Stimulated activated CD4-positive, alpha-beta T cell treated with anti-CD3 and anti-CD28 coated beads, Interleukin-1b, Interleukin-23, amount 100 ng/mL, for 4 hours (primary cell): ENCODE measurements around the gene DPYD.

ENCODE experiments used
- DNase-seq, 2 donors: peaks; one replicate each; pipeline ENCODE4 v3.0.0-alpha.2; 2020; ENCODE audit warnings: low read depth in 2 of 2

Gene DPYD

DNA sequence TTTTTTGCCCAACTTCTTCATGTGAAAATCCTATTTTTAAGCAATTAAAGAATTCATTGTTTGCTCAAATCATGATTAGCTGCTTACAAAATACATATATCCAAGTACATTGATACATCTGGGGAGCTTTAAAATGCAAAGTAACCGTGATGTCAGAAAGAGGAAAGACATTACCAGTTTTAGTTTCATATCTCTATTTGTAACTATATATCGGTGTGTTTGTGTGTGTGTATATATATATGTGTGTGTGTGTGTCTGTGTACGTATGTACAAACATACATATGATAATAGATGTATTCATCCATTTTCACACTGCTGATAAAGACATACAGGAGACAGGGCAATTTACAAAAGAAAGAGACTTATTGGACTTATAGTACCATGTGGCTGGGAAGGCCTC lies 310.1 kb downstream of the DPYD start:
- DNase-seq, result no peak

DNA sequence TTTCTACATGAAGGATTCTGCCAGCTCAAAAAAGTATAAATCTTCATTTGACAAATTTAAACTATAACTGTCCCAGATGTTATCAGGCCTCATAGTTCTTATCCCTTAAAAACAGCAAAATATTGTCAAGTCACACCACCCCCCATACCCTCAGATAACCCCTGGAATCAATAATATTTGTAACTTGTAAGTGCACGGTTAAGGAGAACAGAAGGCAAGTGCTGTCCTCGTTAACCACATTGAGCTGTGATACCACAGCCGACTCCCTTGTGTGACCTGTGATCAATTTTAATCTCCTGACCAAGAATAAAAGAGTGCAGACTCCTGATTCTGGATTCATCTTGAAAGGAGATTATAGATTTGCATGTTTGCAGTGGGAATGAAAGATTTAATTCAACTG lies 310.7 kb downstream of the DPYD start:
- no peak for DNase-seq

DNA sequence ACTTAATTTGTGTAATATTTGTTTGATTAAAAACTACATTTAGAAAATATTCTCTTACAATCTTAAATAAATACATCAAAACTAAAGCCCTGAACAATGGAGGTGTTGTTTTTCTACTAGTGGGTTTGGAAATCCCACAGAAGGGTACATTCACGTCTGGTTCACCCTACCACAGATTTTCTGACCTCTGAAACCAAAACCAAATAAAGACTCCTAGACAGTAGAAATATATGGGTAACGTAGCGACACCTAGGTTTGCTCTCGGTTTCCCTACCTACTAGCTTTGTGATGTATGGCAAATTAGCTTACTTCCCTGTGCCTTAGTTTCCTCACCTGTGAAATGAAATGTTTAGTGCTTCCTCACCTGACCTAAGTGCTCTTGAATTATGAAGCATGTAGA lies 312.6 kb downstream of the DPYD start:
- no peak for DNase-seq

DNA sequence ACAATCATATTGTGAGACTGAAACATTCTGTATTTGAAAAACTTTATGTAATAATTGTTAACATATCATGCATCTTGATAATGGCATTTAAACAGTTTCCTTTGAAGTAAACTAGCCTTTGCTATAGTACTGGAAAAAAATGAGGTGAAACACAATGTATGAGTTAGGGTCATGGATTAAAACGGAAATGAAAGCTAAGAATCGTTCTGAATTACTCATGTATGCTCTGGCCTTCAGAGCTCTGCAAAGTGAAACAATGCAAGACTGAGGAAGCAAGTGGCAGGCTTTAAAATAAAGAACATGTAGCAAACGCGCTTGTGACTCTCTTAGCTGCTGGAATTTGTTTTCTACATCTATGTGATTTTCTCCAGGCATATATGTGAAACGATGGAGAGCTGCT lies 317.1 kb downstream of the DPYD start:
- no peak for DNase-seq

DNA sequence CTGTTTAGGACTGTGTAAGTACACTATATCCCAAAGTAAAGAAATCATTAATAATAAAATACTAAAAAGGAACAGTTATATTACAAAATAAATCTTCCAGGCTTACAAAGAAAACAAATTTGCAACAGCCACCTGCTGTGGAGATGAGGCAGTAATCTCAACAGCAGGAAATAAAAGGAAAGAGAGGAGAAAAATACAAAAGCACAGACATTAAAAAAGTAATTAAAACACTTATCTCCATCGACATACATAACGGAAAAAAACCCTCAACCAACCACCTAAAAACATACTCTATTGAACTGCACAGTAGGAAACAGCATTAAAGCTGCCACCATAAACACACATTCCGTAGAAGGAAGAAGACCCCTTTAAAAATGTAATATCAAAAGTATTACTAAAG lies 317.6 kb downstream of the DPYD start:
- no peak for DNase-seq

DNA sequence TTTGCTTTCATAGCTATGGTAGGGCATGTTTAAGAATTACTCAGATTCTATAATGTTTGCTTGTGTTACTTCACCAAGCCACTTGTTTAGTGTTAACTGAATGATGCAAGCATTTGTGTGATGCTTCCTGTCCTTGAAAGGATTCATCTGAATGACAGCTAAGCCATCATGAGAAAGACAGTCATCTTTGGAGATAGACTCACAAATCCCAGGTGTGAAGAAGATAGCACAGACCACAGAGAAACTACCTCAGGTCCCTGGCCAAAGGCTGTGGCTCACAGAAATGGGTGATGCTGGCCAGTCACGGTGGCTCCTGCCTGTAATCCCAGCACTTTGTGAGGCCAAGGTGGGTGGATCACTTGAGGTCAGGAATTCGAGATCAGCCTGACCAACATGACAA lies 321.4 kb downstream of the DPYD start:
- no peak for DNase-seq

DNA sequence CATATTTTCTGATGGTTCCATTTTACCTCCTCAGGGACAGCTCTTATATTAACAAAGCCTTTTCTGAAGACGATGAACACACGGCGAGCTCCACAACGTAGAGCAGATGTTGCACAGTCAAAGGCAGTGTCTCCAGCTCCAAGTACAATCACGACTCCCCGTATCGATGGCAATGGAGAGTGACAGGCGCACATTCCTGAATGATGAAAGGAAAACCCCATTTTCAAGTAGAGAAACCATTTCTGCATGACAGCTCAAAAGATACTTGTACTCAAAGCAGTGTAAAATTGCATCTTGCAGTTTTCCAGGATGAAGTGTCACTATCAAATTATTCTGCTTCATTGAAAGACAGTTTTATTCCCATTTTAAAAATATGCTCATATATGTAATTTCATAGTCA lies 327.6 kb downstream of the DPYD start:
- DNase-seq, result no peak

DNA sequence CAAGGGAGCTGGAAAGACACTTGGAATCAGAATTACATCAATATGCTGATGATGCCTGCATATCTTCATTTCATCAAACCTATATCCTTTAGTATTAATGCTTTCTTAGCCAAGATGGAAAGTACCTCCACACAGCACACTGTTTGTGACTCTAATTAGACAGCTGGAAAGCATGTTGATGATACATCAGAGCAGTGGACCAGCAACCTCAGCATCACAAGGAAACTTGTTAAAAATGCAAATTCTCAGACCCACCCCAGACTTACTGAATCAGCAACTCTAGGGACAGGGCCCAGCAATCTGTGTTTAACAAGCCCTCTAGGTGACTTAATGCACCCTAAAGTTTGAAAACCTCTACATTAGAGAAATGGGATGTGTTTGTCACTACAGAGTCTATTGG lies 332.1 kb downstream of the DPYD start:
- no peak for DNase-seq

DNA sequence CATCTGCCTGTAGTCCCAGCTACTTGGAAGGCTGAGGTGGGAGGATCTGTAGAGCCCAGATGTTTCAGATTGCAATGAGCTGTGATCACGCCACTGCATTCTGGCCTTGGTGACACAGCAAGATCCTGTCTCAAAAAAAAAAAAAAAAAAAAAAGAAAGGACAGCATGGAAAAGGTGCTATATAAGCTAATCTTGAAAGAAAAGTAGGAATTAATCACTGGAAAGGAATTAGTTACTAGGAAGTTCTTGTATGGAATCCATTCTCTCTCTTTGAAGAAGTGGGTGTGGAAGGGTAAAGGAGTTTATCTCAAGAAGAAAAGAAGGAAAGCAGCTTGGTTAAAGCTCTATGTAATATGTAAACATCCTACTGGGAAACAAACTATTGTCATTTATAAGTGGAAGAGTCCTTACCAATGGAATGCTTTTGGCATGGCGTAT lies 339.2 kb downstream of the DPYD start:
- DNase-seq, result no peak

DNA sequence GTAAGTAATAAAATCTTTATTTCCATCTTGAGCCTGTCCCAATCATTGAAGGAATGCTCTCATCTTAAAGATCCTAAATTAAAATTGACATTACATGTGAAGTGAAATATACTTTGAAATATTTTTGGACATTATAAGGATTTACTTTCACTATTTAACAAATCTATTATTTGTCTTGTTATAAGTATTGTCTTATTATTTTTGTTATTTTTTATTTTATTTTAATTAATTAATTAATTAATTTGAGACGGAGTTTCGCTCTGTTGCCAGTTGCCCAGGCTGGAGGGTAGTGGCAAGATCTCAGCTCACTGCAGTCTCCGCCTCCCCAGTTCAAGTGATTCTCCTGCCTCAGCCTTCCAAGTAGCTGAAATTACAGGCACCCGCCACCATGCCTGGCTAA lies 343.2 kb downstream of the DPYD start:
- DNase-seq, result no peak

DNA sequence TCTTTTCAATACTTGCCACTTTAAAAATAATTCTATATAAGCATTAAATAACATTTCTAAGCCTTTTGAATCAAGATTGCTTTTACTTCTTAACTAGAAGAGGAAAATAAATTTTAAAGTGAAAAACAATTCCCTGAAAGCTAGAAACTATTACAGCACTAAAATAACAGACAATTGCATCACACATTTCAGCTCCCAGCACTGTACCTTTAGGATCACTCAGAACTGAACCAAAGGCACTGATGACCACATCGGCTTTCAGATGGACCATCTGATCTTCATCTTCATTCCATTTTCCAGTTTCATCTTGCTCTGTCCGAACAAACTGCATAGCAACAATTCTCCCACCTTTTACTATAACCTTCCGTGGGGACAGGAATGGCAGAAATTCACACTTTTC lies 347.3 kb downstream of the DPYD start:
- no peak for DNase-seq

DNA sequence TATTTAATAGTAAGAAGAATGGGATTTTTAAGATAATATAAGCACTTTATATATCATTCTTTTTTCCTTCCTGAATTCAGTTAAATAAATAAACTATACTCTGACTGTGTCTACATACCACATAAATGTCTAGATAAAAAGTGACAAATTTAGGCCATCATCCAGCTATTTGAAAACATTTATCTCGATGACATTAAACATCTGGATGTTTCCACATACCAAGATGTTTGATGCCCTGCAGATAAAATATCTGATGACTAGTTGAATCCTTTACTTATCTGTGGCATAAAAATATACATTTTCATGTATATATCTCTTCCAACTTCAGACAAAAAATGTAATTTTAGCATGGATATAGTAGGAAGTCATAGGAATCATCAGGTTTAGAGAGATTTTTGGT lies 348.3 kb downstream of the DPYD start:
- no peak for DNase-seq

DNA sequence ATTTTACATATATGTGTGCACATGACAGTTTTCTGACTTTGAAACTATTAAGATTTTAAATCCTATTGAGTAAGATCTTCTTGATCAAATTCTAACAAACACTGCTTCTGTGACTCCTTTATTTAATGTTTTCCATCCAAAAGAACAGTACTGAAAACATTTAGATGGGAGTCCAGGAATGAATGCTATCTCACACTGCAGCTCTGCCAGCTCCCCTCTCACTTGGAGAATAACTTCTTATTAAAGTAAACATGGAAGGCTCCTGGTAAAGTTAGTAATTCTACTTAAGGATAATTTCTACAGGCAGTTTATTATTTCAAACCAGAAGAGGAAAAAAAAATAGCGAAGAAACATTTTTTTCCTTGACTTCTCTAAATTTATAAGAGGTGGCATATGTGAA lies 349.1 kb downstream of the DPYD start:
- DNase-seq, result no peak

DNA sequence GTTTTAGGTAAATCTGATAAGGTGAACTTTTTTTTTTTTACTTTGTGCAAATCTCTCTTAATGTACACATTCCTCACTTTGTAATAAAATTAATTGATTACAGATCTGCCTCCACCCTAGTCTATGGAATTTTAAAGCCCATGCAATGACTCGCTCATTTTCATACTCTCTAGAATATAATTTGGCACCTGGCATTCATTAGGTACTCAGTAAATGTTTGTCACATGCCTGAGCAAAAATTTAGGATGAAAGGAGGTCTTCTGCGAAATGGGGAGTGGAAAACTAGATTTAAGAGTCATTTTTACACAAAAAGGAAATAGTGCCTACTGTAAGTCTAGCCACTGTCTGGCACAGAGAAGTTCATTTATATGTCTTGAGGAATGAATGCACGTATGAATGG lies 350.1 kb downstream of the DPYD start:
- DNase-seq, result no peak

DNA sequence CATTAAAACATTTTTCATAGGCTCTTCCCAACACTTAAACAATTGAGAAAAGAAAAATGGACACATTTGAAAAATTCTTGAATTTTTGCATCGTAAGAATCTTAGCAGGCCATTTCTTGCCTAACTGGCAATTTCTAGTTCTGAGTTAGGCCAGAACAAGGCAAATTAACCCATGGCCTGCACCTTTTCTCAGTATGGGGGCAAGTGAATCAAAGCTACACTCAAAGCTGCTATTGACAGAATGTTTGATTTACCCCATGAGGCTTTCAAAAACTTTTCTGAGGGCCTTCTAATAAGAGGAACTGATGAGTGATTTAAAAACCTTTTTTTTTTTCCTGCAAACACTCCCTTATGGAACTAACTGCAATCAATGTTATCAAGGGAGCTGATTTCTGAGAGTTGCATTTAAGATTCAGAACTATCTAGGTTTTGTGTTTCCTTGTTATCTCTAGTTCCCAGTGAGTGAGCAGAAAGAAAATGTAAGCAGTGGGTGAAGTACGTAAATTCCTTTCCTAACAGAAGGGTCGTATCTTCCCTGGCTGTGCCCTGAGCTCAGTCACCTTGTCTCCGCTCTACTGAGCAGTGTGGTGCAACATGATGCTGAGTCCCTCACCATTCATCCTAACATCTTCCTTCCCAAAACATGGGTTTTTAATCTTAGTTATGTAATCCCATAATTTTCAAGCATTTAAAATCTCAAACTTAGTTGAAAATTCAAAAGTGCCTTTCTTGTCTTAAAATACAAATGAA lies 353.7 kb downstream of the DPYD start:
- no peak for DNase-seq

DNA sequence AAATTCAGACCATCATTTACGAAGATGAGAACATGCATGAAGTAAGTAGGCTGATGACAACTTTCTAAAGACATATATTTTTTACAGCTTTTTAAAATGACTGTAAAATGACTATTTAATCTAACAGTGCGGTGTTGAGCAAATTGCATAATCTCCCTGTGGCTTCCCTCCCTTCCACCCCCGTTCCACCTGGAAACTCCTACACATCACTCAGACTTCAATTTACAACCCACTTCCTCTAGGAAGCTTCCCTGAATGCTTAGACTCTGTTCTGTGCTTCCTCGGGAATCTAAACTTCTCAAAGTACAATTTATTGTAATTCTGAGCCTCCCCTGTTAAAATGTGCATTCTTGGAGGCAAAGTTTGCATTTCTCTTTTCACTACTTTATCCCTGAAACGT lies 354.9 kb downstream of the DPYD start:
- DNase-seq, result no peak

DNA sequence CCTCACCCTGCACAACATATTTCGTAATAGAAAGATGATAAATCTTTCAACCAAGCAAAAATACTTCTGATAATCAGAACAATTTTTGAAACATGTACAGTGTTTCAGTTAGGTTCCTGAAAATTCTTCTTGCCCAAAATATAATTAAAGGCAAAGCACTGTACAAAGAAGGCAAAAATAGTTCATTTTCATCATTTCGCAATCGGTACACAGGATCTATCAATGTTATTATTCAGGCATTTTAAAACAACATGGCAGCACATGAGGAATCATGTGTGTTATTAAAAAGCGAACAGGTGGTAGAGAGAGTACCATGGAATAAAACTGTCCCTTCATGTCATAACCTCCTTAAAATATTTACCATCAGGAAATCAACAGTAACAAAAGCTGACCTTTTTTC lies 356.9 kb downstream of the DPYD start:
- no peak for DNase-seq

DNA sequence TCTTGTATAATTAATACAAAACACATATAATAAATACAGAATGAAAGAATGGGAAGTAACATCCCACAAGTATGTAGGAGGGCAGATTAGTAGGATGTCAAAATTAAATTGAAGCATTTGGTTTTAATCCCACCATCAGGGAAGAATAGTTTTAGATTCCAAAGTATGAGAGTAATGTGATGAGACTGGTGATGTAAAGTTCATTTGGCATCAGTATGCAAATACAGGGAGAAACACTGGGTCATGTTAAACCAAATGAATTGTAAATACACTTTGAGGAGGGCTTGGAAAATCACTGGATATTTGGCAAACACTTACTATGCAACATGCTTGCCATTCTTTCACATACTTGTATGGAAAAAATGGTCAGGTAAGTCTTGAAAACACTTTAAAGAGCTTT lies 358.8 kb downstream of the DPYD start:
- no peak for DNase-seq

DNA sequence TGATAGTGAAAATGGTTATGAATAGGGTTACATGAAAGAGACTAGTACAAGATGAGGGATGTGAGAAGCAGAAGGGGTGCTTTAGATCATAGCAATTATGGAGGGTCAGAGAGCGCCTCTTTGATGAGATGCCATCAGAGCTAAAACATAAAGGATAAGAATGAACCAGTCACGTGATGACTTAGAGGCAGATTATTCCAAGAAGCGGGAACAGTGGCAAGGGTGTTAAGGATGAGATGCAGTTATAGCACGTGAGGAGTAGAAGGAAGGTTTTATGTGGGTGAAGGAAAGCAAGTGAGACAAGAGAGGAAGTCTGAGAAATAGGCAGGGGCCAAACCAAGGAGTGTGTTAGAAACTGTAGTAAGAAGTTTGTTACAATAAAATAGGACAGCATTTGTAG lies 360.1 kb downstream of the DPYD start:
- no peak for DNase-seq

DNA sequence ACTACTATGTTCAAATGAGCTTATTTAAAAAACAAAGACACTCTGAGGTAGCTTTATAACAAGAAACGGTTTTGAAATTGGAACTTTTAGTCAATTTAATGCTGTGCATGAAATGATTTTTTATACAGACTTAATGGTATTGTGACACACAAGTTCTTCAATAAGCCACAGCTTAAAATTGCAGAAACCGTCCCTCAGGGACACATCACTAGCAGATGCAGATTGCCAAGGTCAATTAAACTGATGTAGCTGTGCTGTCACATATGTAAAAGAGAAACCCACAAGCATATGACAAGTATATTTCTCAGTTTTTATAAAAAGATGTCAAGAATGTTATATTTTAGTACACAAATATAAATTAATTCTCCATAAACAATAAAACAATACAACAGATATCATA lies 366.9 kb downstream of the DPYD start:
- no peak for DNase-seq

DNA sequence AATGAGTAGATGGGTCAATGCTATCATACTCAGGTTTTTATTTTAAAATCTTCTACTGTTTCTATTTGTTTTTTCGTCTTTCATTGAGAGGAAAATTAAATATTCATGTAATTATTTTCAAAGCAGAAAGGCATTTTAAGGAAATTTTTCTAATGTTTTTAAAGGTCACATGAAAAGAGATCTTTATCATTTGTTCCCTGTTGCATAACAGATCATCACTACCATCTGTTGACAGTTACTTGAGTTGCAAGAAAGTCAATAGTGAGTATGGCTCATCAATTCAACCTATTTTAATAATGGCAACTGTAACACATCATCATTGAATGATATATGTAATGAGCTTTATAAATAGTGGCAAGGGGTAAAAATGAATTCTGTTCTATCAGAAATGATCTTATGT lies 369.7 kb downstream of the DPYD start:
- no peak for DNase-seq

DNA sequence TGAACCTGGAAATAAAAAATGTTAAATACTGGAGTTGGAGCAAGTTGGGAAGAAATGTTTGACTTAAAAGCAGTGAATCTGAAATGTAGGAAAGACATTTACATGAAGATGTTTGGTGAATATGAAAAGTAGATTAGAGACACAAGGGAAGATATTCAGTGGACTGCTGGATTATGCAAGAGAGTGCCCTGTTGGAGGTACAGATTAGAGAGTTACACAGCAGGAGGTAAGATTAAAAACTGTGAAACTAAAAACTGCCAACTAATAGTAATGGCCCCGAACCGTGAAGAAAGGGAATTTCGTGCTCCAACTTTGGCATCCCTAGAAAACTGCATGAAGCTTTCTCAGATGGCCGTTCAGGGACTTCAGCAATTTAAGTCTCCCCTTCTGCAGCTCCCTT lies 375.4 kb downstream of the DPYD start:
- DNase-seq, result no peak

DNA sequence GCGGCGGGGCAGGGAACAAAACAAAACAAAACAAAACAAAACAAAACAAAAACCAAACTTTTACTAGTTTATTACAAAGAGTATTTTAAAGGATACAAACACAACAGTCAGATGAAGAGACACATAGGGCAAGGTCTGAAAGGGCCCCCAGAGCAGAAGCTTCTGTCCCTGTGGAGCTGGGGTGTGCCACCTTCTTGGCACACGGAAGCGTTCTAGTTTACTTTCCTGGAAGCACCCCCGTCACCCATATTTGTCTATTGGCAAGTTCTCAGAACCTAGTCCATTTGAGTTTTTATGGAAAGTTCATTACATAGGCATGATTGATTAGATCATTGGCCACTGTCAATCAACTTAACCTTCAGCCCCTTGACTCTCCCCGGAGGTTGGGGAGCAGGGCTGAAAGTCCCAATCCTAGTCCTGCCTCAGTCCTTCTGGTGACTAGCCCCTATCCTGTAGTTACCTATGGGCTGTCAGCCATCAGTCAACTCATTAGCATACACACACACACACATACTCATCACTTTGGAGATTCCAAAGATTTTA lies 380.4 kb downstream of the DPYD start:
- DNase-seq, result no peak

DNA sequence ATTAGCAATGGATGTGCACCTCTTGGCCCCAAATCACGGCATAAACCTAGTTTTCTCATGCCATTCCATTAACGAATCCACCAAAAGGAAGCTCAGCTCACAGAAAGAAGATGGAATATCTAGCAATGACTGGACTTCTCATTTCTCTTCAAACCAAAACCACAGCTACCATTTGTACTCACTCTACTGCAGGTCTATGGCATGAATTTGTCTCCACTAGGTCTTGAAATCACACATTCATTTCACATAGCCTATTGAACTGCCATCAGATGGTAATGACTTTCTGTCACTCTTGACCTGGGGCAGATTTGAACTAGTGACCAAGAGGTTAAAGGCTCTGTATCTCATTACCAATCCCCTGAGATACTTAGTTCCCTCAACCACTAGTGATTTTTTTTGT lies 382.7 kb downstream of the DPYD start:
- no peak for DNase-seq
